ENCODE data around the gene PMPCA.
"Not testable (repeated sequence)": the region's sequence is repeated elsewhere in the genome, so short reads cannot be mapped to it uniquely, and the experiment has no call there.

PMPCA gene

DNA sequence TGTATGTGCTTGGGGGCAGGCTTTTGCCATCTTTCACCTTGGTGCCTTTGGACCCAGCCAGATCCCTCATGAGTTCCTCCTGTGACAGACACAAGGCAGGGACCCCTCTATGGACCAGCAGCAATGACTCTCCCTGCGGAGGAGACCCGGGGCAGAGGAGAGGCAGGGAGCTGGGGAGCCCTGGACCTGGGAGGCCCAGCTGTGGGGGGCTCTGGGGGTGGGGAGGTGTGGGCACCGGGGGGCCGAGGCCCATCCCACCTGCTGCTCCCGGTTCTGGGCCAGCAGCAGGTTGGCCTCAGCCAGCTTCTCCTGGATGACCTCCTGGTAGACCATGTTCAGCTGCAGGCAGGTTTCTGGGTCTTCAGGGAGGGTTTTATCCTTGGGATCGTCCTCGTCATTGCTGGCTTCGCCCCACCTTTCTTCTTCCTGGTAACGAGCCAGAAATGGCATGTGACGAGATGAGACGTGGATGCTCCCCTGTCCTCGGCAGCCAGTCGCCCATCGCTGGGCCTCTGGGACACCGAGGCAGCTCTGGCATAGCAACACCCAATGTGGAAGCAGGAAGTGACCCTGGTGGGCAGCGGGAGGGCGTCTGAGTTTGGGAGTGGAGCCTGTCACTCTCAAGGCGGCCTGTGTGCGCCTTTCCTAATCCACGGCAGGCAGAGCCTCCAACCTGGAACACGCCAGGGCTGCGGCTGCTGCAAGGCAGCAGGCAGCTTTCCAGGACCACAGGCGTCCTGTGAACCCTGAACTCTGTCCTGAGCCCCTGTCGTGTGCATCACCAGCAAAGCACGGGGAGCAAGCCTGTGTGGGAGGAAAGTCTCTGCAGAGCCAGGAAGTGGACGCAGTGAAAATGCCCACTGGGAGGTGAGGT lies 14.9 kb upstream of the PMPCA start:
- FAIRE-seq = no peak

DNA sequence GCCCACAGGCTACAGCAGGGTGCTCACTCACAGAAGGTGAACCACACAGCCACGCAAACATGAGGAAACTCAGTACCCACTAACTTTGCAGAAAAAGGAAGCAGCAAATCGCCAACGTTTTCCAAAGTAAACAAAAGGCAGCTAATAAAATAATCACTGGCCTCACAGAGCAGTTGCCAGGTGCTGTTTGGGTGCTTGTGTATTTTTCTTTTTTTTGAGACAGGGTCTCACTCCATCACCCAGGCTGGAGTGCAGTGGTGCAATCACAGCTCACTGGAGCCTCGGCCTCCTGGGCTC lies 14.3 kb upstream of the PMPCA start:
- FAIRE-seq = no peak

DNA sequence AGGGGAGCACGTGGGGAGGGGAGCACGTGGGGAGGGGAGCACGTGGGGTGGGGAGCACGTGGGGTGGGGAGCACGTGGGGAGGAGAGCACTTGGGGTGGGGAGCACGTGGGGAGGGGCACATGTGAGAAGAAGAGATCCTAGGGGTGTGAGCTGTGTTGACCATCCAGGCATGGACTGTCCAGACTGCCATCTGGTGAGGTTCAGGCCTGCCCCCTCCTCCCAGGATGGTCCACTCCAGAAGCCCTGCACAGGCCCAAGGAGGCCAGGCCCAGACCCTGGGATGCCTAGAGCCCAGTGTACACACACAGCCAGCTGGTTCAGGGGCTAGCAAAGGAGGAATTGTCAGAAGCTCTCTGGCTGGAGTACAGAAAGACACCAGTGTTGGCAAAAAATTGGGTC lies 12.8 kb upstream of the PMPCA start:
- FAIRE-seq = no peak

DNA sequence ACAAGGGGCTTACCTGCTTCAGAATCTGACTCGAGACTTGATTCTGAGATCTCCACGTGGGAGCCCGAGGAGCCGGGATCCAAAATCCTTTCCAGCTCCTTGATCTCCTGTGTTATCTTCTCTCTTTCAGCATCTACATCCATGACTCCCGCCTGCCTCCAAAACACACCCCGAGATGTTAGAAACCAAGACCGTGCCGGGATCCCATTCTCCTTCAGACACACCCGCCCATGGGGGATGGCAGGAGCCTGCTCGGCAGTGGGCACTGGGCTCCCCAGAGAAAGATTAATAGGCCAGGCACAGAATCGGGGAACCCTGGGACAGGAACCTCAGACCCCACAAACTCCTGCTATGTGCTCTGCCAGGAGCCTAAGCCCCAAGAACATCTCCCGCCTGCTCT lies 12.2 kb upstream of the PMPCA start:
- no peak for FAIRE-seq

DNA sequence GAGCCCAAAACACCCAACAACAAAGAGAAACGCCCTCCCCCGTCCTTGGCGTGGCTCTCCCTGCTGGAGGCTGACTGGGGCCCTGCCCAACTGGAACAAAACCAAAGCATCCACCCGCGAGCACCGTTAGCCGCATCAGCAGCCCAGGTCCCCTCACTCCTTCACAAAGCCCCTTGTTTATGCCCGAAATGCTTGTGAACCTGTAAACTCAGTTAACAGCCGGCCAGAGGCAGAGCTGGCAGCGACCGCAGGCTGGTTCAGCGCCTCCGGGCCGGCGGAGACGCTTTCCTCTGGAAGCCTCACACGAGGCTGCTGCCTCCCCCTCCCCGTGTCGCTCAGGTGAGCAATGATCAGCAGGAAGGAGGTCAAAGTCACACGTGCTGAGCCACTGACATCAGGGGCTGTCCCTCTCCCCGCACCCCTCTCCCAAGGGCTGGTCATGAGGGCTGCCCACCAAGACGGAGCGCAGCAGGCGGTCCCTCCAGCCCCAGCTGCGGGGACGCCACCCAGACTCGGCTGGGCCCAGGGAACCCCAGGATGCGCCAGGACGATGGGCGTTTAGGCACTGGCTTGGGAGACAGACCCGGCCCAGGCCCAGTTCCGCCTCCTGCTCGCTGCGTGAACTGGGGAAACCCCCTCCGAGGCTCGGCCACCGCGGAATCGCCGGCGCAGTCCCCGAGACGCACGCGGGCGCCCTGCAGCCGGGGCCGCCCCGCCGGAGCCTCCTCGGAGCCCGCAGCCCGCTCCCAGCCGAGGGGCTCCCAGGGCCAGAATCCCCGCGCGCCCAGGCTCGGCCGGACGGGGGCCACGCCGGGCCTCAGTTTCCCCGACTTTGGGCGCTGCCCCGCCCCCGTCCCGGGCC lies 11.1 kb upstream of the PMPCA start:
- no peak for FAIRE-seq

DNA sequence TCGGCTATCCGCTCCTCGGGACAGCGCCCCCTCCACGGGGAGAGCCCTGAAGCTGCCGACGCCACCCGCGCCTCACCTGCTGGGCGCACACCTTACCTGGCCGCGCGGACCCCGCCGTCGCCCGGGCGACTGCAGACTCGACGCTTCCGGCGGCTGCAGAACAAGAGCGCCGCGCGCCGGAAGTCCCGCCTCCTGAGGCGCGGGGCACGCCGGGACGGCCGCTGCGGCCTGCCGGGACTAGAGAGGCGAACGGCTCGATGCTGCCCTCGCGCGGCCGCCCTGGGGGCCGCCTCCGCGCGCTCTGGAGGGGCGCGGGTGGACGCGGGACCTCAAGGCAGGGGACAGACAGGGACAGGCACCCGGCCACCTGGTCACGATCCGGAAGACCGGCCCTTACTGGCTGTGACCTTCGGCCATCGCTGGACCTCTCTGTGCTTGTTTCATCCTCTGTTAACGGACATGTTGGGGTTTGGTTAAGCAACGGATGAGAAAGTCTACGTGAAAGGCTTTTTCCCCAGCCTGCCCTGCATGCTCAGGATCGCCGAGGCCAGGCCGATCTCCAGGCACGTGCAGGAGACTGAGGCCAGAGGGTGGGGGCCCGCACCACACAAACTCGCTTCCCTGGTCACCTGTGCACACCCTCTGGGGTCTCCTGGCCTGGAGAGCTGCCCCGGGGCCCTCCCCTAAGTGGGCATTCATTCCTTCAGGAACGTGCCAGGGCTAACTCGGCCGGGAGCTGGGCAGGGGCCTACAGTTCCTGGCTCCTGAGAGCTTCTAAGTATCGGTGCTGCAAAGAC lies 10.2 kb upstream of the PMPCA start, which contains the start of gene SNAPC4:
Gene SNAPC4, minus strand, starts transcription at position 133 of the 797 bp plus-strand sequence. CDS start 1,742 bp downstream, outside the sequence.
- no peak for FAIRE-seq

DNA sequence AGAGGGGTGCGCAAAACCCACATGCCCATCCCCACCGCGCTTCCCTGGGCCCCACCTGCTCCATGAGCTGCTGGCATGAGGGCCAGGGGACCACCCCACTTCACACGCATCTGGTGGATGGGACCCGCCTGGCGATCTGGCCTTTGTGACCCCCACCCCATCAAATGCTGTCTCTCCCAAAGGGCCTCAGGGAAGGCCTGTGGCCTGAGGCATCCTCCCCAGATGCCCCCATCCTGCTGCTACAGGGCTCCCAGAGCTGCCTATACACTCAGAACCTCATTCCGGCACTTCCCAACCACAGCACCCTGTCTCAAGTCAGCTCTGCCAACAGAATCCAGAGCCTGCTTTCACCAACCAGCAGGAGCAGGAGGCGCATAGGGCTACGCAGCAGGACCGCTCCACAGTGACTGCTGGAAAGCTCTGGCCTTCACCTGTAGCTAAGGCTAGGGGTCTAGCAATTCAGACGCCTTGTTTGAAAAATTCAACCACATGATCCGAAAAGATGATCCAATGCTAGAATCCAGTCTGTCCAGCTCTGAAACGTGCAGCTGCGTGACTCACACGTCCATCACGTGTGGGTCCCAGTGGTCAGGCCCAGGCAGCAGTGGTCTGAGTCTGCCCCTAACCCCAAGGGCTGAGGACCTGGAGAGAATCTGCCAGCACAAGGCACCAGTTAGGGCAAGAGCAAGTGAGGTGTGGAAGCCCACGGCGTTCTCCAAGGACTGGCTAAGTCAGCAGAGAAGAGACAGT lies 9.1 kb upstream of the PMPCA start:
- FAIRE-seq = no peak

DNA sequence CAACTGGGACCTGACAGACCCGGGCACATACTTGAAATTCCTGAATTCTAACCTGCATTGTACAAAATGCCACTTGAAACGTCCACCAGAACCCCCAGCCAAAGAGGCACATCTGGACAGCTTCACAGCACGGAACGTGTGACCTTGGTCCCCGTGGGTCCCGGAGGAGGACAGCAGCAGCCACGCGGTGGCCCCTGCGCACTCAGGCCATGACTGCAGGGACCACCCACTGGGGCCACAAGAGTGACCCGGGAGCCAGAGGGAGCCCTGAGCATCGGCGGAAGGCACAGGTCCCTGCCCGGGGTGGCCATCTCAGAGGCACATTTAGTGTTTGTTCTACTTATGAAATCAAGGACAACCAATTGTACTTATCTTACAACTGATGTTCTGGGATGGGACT lies 8.4 kb upstream of the PMPCA start:
- no peak for FAIRE-seq

DNA sequence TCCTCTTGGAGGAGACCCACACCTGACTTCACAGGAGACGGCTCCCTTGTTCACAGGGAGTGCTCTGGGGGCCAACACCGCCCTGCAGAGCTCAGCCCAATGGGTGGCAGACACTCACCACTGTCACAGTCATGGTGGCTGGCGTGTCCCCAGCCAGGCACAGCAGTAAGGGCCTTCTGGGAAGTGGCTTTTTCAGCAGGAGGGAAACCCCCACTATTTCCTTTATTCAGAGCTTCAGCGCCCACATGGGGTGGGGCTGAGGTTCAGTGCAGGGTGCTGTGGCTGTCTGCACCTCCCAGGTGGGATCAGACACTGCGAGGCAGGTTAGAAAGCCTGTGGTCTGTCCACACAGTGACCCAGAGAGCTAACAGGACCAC lies 6.9 kb upstream of the PMPCA start:
- FAIRE-seq = no peak

DNA sequence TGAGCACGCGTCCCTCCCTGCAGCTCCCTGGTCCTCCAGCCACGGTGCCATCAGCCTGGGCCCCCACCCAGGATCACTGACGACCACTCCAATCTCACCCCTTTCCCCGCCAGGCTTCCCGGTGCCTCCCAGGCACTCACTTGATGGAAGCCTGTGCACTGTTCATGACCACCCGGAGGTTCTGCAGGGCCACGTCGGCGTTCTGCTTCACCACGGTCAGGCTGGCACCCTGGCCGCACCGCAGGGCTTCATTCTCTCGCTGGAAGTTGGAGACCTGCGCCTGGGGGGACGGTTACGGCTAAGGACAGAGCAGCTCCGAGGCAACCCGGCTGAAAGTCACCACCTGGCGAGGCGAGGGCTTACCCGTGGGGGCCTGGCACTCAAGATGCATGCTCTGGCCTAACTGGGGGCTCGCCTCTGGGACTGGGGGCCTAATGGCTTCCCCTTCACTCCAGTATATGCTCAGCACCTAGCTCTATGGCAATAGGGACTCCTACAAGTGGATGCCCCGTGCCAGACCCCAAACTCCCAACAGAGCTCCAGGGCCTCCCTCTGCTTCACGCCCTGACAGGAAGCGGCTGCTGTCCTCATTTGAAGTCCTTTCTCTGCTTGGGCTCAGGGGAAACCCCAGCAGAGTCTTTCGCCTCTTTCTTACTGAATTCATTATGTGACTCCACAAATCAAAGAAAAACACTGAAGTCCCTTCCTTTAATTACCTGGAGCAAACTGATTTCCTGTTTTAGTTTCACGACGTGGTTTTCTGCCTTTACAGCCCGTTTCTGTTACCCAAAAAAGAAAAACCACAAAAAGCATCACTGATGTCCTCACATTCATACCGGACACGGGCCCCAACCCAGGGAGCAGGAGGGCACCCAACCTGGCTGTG lies 6.3 kb upstream of the PMPCA start:
- no peak for FAIRE-seq

DNA sequence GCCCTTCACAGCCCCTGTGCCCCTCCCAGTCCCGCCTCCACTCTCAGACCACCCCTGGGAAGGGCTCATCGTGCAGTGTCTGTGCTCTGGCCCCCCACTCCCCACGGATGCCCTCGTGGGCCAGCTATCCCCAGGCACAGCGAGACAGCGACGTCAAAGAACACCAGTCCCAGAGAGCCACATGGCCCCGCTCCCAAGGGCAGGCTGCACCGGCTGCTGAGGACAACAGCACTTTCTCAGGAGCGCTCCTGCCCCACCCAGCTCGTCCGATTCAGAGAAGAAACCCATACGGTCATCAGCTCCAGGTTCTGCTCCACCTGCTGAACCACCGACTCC lies 5.7 kb upstream of the PMPCA start:
- FAIRE-seq = no peak

DNA sequence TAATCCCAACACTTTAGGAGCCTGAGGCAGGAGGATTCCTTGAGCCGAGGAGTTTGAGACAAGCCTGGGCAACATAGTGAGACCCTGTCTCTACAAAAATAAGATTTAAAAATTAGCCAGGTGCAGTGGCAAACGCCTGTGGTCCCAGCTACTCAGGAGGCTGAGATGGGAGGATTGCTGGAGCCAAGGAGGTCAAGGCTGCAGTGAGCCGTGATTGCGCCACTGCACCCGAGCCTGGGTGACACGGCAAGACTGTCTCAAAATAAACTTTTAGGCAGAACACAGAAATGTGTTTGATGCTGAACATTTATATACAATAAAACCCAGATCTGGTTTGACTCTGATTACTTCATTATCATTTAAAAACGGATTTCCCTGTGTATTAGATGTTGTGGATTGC lies 5.0 kb upstream of the PMPCA start:
- no peak for FAIRE-seq

DNA sequence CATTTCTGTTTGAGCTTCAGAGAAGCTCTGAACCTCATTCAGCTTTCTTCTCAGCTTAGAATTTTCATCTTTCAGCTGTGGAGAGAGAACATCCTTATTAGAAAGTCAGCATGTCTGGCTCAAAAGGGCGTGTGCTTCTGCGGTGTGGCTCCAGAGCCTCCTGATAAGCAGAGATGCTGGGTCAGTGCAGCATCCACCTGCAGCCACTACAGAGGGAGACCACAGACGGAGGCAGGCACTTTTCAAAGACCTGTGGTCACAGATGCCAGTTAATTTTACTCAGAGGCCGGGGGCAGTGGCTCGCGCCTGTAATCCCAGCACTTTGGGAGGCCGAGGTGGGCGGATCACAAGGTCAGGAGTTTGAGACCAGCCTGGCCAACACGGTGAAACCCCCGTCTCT lies 4.6 kb upstream of the PMPCA start:
- not testable (repeated sequence) for FAIRE-seq

DNA sequence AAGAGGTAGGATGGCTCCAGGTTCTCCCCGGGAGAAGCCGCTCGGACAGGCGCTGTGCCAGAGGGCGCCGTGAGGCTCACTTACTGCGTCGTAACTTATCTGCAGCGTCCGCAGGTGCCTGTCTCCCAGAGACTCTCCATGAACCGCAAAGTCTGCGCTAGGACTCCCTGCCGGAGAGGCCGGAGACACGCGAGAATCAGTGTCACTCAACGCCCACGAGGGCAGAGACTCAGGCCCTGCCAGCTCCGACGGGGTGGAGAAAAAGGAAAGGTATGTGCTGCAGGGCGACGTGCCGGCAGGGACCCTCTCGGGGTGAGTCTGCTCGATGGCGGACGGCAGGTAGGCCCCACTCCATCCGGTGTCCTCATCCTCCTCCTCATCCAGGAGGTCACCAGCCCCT lies 3.4 kb upstream of the PMPCA start:
- FAIRE-seq = not testable (repeated sequence)

DNA sequence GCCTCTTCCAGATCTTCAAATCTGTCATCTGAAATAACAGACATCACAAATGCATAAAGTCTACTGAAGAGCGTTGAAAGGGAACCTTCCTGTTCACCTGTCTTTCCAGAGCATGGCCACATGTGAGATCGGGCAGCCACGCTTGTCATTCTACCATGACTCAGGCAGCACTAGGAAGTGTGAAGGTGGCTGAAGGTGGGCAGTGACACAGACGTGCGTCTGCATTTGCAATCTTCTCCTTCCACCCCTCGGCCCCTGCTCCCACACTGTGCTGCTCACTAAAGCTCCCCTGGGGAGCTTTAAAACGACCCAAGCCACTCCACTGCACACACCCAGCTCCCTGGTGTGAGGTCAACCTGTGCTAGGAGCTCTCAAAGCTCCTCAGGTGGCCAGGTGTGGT lies 2.5 kb upstream of the PMPCA start:
- FAIRE-seq = no peak

DNA sequence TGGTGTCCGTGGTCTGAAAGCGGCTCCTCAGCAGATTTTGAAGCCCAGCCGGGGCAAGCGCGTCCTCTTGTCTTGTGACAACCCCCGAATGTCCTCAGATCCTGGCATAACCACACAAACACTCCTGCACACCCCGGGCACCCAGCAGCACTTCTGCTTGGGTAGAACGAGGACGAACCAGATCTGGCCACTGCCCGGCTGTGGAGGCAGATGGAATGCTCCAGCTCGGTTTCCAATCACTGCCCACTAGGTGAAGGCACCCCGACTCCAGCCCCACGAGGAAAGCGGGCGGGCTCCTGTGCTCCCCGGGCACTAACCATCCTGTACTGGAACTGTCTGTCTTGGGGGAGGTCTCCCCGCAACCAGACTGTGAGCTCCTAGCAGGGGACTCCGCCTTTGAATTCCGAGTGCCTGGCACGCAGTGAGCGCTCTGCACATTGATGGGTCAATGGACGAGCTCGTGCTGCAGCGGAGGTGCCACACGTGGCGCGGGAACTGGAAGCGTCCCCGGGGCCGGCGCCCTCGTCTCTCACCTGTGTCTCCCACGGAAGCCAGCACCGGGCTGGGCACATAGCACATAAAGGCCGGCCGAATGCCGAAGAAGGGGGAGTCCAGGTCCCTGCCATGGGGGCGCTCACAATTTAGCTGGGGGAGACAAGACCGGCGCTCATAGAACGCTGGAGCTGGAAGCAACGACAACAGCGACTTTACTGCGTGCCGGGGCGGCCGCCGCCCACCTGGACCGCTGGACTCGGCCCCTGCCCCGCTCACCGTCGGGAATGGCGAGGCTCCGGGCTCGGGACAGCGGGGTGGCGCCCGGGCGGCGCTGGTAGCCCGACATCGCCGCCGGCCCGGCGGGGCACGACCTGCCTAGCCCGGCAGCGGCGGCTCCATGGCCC lies 652 bp upstream of the PMPCA start:
- FAIRE-seq = no peak

DNA sequence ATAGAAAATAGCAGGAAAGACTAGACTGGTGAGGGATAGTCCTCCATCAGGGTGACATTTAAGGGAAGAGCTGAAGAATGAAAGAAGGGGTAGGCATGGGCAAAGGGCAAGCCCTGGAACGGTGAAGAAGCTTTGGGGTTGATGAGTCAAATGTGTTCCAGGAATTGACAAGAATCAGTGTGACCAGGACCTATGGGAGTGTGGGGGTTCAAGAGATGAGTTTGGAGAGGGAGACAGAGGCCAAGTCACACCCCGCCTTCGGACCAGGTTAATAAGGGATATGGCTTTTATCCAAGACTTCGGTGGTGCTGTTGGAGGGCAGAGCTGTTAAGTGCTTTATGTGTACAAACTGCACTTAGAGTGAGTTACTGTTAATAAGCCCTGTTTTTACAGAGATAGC lies 920 bp downstream of the PMPCA start:
- no peak for FAIRE-seq

DNA sequence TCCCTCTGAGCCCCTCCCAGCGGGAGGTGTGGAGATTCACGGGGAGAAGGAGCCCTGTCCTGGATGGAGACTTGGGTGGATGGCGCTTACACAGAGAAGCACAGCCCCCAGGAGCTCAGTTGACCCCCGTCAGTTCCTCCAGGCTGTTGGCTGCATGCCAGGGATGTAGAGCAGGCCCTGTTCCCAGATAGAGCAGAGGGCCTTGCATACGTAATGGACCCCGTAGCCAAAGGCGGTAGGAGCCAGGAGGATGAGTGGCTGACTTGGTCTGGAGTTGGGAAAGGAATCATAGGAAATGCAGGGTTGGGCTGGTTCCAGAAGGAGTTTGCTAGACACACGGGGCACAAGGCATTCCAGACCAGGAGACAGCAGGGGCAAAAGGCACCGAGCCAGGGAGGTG lies 2.5 kb downstream of the PMPCA start:
- no peak for FAIRE-seq

DNA sequence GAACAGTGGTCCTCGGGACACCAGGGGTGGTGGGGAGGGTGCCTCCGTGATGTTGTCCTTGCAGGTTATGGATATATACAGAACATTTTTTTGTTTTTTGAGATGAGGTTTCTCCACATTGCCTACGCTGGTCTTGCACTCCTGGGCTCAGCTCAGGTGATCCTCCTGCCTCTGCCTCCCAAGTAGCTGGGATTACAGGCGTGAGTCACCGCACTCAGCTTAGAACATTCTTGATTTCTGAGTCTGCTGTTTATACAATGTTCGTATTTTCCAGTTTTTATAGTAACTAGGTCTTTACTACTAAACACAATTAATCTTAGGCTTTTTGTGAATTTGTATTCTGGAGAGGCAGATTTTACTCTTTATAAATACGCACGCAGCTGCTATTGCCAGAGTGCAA lies 6.0 kb downstream of the PMPCA start:
- no peak for FAIRE-seq

DNA sequence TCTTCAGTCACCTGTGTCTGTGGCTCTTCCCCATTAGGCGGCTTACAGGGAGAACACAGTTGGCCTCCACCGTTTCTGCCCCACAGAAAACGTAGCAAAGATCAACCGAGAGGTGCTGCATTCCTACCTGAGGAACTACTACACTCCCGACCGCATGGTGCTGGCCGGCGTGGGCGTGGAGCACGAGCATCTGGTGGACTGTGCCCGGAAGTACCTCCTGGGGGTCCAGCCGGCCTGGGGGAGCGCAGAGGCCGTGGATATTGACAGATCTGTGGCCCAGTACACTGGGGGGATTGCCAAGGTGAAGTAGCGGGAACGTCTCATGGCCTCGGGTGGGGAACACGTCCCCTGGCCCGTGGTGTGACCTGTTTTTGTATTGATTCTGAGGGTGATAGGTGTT lies 6.5 kb downstream of the PMPCA start:
- no peak for FAIRE-seq

All from islet of Langerhans (tissue), 1 donor.